ENCODE measurements around the gene MRTO4. TPM values are rescaled to one million over a fixed set of nuclear protein-coding genes. Genes with fewer than 3 reads are reported as not detected.
"Not testable (repeated sequence)": the region's sequence is repeated elsewhere in the genome, so short reads cannot be mapped to it uniquely, and the experiment has no call there.

MRTO4 gene
- total RNA-seq, 1 donor from 2014 or later = 16.7 TPM

DNA sequence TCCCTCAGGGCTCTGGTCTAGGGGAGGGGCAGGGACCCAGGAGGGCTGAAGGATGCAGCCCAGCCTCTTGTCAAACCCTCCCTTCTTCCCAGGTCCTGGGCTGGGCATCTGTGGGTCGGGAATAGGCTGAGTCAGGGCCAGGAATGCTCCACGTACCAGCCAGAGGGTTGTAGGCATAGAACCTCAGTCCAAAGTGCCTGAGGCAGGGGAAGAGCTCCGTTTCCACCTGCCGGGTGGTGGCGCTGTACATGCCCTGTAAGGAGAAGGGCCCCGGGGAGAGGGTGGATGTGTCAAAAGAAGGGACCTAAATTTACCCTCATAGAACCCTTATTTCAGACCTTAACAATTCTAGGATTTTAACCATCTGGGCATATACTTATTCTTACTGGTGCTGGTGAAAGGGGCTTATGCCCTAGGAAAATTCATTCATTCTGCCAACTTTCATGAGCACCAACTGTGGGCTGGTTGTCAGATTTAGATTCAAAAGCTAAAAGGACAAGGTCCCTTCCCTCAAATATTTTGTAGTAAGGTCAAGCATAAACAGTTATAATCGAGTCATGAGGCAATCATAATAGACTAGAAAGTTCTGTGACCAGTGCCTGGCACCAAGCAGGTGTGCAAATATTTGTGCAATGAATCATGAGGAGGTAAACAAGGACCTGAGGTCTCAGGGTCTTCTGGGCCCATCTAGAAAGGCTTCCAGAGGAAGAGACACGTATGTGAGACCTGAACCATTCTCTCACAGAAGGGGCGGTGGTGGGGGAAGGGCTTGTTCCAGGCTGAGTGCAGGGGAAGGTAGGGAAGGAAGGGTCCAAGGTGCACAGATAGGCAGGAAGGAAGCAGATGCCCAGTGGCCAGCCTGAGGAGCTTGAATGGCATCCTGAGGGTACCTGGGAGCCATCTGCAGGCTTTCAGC, 18.1 kb downstream of the MRTO4 start:
- peak in 1 of 2 donors; percentile 25 for DNase-seq (ENCODE audit: low read depth in 2 of 2)

DNA sequence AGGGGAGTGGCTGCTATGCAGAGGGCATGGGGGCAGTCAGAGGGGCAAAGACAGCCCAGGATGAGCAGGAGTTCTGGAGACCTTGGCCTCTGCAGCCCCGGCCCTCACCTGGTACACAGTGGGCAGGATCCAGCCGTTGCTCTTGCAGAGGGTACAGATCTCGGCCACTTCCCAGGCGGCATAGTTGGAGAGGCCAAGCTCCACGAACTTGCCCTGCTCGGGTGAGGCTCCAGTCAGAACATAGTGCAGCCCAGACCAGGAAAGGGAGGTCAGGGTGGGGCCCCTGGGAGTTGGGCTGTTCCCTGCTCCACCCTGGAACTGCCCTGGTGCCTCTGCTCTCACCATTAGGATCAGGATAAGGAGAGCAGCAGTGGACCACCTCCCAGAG, 18.7 kb downstream of the MRTO4 start:
- DNase-seq (ENCODE audit: low read depth in 2 of 2) = not testable (repeated sequence)

DNA sequence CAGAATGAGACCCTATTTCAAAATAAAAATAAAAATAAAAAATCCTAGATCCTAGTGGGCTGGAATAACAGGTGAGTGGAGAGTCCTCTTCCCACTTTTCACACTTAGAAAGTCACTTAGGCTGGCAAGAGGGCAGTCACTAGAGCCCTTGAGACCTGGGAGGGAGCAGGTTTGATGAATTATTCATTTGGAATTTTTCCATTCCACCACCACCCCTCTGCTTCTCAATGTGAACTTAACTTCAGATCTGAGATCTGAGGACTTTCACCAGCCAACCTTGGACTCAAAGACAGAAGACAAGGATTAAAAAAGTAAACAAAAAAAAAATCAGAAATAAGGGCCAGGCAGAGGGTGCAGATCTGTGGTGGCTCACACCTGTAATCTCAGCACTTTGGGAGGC, 20.5 kb downstream of the MRTO4 start:
- no peak for DNase-seq (ENCODE audit: low read depth in 2 of 2)

DNA sequence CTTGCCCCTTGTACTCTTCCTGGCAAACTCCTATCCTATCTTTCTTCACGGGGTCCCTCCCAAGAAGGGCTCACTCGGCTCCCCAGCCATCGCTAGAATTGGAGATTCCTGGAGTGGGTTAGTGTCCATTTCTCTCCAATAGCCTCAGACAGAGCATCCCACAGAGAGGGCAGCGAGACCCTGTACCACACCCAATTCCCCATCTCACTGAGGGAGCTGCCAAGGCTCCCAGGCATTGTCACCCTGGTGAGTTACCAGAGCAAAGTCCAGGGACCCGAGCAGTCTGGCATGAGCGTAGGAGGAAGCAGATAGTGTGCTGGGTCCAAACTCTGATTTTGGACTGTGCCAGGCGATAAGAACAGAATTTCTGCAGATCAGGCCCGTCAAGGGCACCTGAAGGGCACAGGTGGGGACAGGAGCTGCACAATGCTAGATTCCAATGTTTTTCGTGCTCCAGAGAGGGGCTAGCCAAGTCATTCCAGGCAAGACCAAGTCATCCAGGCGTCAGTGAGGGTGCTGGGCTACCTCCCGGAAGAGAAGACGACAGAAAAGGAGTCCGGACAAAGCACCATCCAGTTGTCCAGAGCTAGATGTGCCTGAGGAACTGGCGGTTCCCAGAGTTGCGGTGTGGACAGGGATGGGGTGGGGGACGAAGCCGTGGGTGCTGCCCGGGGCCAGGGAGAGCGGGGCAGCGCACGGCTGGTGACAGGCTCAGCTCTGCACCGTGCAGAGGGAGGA, 21.7 kb downstream of the MRTO4 start:
- no peak for DNase-seq (ENCODE audit: low read depth in 2 of 2)

DNA sequence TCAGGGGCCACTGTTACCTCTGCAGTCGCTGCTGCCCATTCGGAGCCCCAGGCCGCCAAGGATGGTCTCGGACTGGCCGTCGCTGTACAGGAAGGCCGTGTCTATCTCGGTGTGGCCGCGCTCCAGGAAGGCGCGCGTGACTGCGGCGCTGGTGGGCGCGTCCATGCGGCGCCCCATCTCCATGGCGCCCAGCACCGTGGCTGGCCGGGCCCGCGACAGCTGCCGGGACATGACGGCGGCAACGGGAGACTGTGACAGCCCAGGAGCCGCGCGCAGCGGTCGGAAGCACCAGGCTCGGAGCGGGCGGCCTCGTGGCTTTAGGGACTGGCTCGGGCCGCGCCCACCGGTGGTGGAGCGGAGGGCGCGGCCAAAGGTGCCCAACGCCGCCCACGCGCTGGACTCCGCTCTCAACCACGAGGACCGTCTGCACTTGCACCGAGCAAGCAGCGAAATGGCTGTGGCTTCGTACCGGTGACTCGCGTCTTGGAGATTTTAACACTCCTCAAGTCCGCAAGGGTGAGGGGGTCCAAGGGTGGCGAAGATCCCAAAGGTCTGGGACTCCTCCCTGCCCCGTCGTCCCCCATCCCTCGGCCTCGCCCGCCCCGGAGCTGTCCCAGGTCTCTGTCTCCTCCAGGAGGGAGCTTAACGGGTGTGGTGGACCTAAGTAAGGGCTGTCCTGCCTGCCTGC, 22.4 kb downstream of the MRTO4 start:
- not testable (repeated sequence) for DNase-seq (ENCODE audit: low read depth in 2 of 2)

DNA sequence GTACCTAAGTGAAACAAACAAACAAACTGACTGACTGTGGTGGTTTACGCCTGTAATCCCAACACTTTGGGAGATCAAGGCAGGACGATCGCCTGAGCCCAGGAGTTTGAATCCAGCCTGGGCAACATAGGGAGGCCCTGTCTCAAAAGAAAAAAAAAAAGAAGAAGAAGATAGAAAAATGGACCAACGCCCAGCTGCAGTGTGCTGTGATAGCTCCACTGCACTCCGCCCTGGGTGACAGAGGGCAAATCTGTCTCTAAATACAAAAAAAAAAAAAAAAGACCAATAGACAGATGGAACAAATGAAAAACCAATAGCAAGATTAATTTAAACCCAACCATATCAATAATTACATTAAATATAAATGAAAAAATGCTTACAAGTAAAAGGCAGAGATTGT, 23.0 kb downstream of the MRTO4 start:
- no peak for DNase-seq (ENCODE audit: low read depth in 2 of 2)

DNA sequence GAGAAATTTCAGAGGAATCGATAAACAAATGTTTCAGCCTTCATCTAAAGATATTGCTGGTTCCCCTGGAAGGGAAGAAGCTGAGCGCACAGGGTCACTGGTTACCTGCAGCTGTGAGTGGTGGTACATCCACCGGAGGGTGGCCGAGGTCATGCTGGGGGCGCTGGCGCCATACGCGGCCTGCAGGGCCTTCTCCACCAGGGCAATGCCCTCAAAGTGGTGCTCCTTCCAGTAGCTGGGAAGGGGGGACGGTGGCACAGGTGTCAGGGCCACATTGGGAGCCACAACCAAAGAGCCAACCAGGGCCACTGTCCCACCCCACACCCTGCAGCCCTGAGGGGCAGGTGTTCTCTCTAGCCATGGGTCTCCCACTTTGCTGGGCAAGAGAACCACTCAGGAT, 32.3 kb downstream of the MRTO4 start:
- DNase-seq (ENCODE audit: low read depth in 2 of 2) = no peak

DNA sequence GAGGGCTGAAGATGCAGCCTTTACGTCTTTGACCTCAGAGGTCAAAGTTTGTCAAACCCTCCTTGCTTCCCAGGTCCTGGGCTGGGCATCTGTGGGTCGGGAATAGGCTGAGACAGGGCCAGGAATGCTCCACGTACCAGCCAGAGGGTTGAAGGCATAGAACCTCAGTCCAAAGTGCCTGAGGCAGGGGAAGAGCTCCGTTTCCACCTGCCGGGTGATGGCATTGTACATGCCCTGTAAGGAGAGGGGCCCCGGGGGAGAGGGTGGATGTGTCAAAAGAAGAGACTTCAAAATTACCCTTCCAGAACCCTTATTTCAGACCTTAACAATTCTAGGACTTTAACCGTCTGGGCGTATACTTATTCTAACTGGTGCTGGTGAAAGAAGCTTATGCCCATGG, 33.3 kb downstream of the MRTO4 start:
- no peak for DNase-seq (ENCODE audit: low read depth in 2 of 2)

DNA sequence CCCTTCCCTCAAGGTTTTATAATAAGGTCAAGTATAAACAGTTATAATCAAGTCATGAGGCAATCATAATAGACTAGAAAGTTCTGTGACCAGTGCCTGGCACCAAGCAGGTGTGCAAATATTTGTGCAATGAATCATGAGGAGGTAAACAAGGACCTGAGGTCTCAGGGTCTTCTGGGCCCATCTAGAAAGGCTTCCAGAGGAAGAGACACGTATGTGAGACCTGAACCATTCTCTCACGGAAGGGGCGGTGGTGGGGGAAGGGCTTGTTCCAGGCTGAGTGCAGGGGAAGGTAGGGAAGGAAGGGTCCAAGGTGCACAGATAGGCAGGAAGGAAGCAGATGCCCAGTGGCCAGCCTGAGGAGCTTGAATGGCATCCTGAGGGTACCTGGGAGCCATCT, 33.8 kb downstream of the MRTO4 start:
- DNase-seq (ENCODE audit: low read depth in 2 of 2) = not testable (repeated sequence)

DNA sequence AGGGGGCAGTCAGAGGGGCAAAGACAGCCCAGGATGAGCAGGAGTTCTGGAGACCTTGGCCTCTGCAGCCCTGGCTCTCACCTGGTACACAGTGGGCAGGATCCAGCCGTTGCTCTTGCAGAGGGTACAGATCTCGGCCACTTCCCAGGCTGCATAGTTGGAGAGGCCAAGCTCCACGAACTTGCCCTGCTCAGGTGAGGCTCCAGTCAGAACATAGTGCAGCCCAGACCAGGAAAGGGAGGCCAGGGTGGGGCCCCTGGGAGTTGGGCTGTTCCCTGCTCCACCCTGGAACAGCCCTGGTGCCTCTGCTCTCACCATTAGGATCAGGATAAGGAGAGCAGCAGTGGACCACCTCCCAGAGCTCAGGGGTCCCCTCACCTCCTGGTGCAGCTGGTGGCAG, 34.2 kb downstream of the MRTO4 start:
- not testable (repeated sequence) for DNase-seq (ENCODE audit: low read depth in 2 of 2)

DNA sequence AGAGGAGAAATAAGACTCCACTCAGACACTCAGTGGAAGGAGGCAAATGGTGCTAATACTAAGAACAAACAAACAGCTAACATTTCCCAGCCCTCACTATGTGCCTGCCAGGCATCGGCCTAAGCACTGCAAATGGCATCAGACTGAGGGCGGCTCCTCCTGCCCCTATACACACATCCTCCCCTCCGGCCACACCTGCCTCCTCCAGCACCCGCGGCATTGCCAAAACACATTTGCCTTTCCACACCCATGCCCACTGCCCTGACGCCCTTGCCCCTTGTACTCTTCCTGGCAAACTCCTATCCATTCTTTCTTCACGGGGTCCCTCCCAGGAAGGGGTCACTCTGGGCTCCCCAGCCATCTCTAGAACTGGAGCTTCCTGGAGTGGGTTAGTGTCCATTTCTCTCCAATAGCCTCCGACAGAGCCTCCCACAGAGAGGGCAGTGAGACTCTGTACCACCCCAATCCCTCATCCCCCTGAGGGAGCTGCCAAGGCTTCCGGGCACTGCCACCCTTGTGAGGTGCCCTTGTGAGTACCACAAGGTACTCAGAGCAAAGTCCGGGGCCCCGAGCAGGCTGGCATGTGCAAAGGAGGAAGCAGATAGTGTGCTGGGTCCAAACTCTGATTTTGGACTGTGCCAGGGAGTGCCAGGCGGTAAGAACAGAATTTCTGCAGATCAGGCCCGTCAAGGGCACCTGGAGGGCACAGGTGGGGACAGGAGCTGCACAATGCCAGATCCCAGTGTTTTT, 36.0 kb downstream of the MRTO4 start:
- no peak for DNase-seq (ENCODE audit: low read depth in 2 of 2)

DNA sequence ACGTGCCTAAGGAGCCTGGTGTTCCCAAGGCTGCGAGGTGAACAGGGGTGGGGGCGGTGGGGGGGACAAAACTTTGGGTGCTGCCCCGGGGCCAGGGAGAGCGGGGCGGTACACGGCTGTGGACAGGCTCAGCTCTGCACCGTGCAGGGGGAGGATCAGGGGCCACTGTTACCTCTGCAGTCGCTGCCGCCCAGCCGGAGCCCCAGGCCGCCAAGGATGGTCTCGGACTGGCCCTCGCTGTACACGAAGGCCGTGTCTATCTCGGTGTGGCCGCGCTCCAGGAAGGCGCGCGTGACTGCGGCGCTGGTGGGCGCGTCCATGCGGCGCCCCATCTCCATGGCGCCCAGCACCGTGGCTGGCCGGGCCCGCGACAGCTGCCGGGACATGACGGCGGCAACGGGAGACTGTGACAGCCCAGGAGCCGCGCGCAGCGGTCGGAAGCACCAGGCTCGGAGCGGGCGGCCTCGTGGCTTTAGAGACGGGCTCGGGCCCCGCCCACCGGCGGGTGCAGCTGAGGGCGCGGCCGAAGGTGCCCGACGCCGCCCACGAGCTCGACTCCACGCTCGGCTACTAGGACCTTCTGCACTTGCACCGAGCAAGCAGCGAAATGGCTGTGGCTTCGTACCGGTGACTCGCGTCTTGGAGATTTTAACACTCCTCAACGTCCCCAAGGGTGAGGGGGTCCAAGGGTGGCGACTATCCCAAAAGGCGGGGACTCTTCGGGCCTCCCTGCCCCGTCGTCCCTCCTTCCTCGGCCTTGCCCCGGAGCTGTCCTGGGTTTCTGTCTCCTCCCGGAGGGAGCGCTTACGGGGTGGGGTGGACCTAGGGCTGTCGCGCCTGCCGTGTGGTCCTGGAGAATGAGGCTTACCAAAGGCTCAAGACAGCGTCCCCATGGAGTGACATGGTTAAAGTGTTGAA, 37.0 kb downstream of the MRTO4 start, which contains the start of gene AKR7A3:
Gene AKR7A3, minus strand, starts transcription at position 447 of the 918 bp plus-strand sequence. Its CDS starts 61 bp downstream, at position 386.
- peak; percentile 14 to 17 for DNase-seq (ENCODE audit: low read depth in 2 of 2)

DNA sequence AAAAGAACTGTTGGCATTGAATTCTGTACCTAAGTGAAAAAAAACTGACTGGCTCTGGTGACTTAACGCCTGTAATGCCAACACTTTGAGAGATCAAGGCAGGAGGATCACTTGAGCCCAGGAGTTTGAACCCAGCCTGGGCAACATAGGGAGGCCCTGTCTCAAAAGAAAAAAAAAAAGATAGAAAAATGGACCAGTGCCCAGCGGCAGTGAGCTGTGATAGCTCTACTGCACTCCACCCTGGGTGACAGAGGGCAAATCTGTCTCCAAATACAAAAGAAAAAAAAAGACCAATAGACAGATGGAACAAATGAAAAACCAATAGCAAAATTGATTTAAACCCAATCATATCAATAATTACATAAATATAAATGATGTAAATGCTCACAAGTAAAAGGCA, 37.6 kb downstream of the MRTO4 start:
- DNase-seq (ENCODE audit: low read depth in 2 of 2) = no peak

DNA sequence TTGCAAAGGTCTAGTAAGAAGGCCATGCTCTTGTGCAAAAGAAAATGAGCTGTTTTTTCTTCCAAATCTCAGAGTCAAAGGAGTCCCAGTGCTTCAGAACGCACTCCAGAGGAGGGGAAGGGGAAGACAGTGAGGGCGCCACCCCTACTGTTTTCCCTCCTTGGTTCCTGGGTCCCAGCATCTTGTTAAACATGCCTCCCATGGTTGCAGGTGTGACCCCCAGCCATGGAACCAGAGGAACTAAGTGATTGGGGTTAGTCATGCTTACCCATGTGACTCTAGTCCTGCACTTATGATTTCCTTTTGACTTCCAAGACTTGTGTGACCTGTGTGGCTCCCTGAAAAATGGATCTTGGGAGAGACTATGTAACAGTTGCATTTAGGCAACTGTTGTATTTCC, 43.0 kb downstream of the MRTO4 start:
- no peak for DNase-seq (ENCODE audit: low read depth in 2 of 2)

DNA sequence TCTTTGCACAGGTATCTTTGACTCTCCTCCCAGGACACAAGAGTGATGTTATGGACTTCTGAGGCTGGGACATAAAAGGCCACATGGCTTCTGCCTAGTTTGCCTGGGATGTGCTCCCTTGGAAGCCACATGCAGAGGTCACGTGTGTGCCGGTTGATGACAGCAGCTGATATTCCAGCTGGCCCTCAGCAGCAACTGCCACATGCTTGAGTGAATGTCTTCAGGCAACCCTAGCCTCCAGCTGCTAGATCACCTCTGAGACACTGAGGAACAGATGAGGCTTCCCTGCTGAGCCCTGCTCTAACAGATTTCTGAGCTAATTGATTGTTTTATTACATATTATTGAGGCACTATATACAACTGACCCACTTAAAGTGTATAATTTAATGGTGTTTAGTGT, 48.6 kb downstream of the MRTO4 start:
- no peak for DNase-seq (ENCODE audit: low read depth in 2 of 2)

DNA sequence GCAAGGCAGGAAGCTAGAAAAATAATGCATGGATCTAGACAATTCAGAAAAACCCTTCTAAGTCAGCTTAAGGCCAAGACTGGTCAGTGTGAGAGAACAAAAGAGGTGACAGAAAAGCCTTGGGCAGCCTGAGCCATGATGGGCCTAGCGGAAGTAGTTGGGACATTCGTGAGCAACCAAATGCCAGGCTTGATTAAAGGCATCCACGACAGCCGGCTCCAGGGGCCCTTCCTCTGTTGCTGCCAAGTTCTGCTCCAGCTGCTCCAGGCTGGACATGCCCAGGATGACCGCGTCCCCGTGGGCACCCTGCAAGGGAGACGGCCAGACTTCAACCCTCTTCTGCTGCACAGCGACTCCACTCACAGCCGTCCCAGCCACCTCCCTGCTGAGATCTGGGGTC, 52.5 kb downstream of the MRTO4 start:
- DNase-seq (ENCODE audit: low read depth in 2 of 2) = not testable (repeated sequence)

DNA sequence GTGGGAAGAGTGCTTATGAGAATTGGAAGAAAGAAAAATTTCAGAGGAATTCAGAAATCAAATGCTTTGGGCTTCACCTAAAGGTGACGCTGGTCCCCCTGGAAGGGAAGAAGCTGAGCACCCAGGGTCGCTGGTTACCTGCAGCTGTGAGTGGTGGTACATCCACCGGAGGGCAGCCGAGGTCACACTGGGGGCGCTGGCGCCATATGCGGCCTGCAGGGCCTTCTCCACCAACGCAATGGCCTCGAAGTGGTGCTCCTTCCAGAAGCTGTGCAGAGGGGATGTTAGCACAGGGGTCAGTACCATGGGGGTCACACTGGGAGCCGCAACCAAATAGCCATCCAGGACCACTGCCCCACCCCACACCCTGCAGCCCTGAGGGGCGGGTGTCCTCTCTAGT, 54.3 kb downstream of the MRTO4 start:
- no peak for DNase-seq (ENCODE audit: low read depth in 2 of 2)

DNA sequence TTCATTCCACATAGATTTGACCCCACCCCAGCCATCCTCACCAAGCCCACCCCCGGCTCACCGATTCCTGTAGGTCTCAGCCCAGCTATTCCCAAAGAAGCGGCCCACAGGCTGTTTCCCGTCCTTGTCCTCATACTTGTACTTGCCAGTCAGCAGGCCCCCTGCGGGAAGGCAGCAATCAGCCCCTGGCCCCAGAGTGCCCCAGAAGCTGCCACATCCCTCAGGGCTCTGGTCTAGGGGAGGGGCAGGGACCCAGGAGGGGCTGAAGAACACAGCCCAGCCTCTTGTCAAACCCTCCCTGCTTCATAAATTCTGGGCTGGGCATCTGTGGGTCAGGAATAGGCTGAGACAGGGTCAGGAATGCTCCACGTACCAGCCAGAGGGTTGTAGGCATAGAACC, 55.3 kb downstream of the MRTO4 start:
- no peak for DNase-seq (ENCODE audit: low read depth in 2 of 2)

DNA sequence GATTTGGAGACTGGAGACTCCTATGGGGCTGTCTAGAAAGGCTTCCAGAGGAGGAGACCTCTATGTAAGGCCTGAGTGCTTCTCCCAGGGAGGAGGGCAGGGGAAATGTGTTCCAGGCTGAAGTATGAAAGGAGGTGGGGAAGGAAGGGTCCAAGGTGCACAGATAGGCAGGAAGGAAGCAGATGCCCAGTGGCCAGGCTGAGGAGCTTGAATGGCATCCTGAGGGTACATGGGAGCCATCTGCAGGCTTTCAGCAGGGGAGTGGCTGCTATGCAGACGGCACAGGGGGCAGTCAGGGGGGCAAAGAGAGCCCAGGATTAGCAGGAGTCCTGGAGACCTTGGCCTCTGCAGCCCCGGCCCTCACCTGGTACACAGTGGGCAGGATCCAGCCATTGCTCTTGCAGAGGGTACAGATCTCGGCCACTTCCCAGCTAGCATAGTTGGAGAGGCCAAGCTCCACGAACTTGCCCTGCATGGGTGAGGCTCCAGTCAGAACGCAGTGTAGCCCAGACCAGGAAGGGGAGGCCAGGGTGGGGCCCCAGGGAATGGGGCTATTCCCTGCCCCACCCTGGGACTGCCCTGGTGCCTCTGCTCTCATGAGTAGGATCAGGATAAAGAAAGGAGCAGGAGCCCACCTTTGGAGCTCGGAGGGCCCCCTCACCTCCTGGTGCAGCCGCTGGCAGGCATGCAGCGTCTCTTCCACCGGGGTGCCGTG, 56.3 kb downstream of the MRTO4 start:
- no peak for DNase-seq (ENCODE audit: low read depth in 2 of 2)

DNA sequence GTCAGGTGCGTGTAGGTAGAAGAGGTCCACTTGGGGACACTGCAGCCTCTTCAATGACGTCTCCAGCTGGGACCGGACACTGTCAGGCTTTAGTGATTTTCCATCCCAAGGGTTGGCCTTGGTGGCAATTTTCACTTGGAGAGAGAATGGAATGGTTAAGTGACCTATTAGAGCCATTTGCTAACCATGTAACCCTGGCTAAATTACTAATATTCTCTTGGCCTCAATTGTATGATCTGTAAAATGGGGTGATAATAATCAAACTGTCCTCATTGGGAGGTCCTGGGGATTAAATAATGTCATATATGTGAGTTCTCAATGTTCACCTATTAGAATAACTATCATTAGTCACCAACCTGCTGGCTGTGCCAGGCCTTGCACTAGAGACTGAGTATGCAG, 56.9 kb downstream of the MRTO4 start:
- no peak for DNase-seq (ENCODE audit: low read depth in 2 of 2)

Data from lung microvascular endothelial cell (primary cell).